Suprapubic skin (tissue), 3 donors: ENCODE results near the gene STK38L.

ENCODE experiments used
- CTCF ChIP-seq, 2 donors: fragments of 200-600 bp in 1 of 2; fragments of 450-650 bp in 1 of 2; sonication (generic) in 1 of 2; IDR thresholded peaks; one replicate each; pipeline ENCODE4 v1.5.1; 2016 to 2019; ENCODE audit warnings: antibody characterized with exemption in 2 of 2, mild to moderate bottlenecking in 1 of 2, moderate library complexity in 1 of 2
- EP300 ChIP-seq: sonication (generic); formaldehyde crosslinking; IDR thresholded peaks from one replicate; pipeline ENCODE4 v1.6.1; 2017; ENCODE audit warnings: antibody characterized with exemption

GRCh38 chr12:27331927-27332324, 87.8 kb downstream of the STK38L start:
- TF ChIP-seq CTCF (IDR thresholded peaks at IDR 0.05) = no peak
- TF ChIP-seq EP300 = no peak
